ENCODE measurements around the gene RALGPS1.
"Not testable (repeated sequence)": the region's sequence is repeated elsewhere in the genome, so short reads cannot be mapped to it uniquely, and the experiment has no call there.

The RALGPS1 gene

GRCh38 chr9:126988857-126989256 is 74.3 kb downstream of the RALGPS1 start:
- DNase-seq (ENCODE audit: low read depth in 2 of 2): no peak

GRCh38 chr9:126989847-126990842 is 75.6 kb downstream of the RALGPS1 start:
- DNase-seq (ENCODE audit: low read depth in 2 of 2): no peak

GRCh38 chr9:126991183-126991582 is 76.6 kb downstream of the RALGPS1 start:
- no peak for DNase-seq (ENCODE audit: low read depth in 2 of 2)

- DNase-seq (ENCODE audit: low read depth in 2 of 2): no peak
Measured at GRCh38 chr9:126992427-126992826, 77.8 kb downstream of the RALGPS1 start.

- DNase-seq (ENCODE audit: low read depth in 2 of 2): no peak
Measured at GRCh38 chr9:126999315-127000068, 84.9 kb downstream of the RALGPS1 start.

- peak; percentile 40 to 53 for DNase-seq (ENCODE audit: low read depth in 2 of 2)
Measured at GRCh38 chr9:127004946-127005769, 90.6 kb downstream of the RALGPS1 start.

GRCh38 chr9:127005770-127006314 is 91.3 kb downstream of the RALGPS1 start:
- no peak for DNase-seq (ENCODE audit: low read depth in 2 of 2)

- DNase-seq (ENCODE audit: low read depth in 2 of 2): no peak
Measured at GRCh38 chr9:127007638-127008037, 93.1 kb downstream of the RALGPS1 start.

GRCh38 chr9:127008076-127008475 is 93.5 kb downstream of the RALGPS1 start:
- no peak for DNase-seq (ENCODE audit: low read depth in 2 of 2)

- no peak for DNase-seq (ENCODE audit: low read depth in 2 of 2)
Measured at GRCh38 chr9:127011772-127012171, 97.2 kb downstream of the RALGPS1 start.

GRCh38 chr9:127012250-127012649 is 97.7 kb downstream of the RALGPS1 start:
- DNase-seq (ENCODE audit: low read depth in 2 of 2): no peak

- no peak for DNase-seq (ENCODE audit: low read depth in 2 of 2)
Measured at GRCh38 chr9:127013597-127013996, 99.0 kb downstream of the RALGPS1 start.

GRCh38 chr9:127014216-127014909 is 99.8 kb downstream of the RALGPS1 start:
- no peak for DNase-seq (ENCODE audit: low read depth in 2 of 2)

GRCh38 chr9:127014910-127015540 is 100.4 kb downstream of the RALGPS1 start:
- no peak for DNase-seq (ENCODE audit: low read depth in 2 of 2)

GRCh38 chr9:127015921-127016512 is 101.4 kb downstream of the RALGPS1 start:
- no peak for DNase-seq (ENCODE audit: low read depth in 2 of 2)

GRCh38 chr9:127017979-127018378 is 103.4 kb downstream of the RALGPS1 start:
- DNase-seq (ENCODE audit: low read depth in 2 of 2): not testable (repeated sequence)

- no peak for DNase-seq (ENCODE audit: low read depth in 2 of 2)
Measured at GRCh38 chr9:127018935-127019334, 104.4 kb downstream of the RALGPS1 start.

GRCh38 chr9:127020036-127020801 is 105.6 kb downstream of the RALGPS1 start:
- DNase-seq (ENCODE audit: low read depth in 2 of 2): no peak

GRCh38 chr9:127020802-127021078 is 106.2 kb downstream of the RALGPS1 start:
- DNase-seq (ENCODE audit: low read depth in 2 of 2): no peak

Measured in activated CD4-positive, alpha-beta T cell treated with anti-CD3 and anti-CD28 coated beads for 24 hours (primary cell).